AG10803 (cell line): ENCODE results near the gene CEP97.

Experiments used
- DNase-seq: peaks from one replicate; pipeline ENCODE4 v3.0.0; 2010; ENCODE audit warnings: low read depth
- H3K4me3 ChIP-seq: 2 replicates; pipeline ENCODE4 v1.5.1; 2011; ENCODE audit warnings: mild to moderate bottlenecking, low read length, control low read depth
- TF ChIP-seq, protein P1 (sequence below): conservative IDR thresholded peaks from 2 replicates; pipeline ENCODE4 v1.5.1; 2011; ENCODE audit warnings: mild to moderate bottlenecking, low read length, control low read depth, inconsistent platforms

The CEP97 gene

DNA sequence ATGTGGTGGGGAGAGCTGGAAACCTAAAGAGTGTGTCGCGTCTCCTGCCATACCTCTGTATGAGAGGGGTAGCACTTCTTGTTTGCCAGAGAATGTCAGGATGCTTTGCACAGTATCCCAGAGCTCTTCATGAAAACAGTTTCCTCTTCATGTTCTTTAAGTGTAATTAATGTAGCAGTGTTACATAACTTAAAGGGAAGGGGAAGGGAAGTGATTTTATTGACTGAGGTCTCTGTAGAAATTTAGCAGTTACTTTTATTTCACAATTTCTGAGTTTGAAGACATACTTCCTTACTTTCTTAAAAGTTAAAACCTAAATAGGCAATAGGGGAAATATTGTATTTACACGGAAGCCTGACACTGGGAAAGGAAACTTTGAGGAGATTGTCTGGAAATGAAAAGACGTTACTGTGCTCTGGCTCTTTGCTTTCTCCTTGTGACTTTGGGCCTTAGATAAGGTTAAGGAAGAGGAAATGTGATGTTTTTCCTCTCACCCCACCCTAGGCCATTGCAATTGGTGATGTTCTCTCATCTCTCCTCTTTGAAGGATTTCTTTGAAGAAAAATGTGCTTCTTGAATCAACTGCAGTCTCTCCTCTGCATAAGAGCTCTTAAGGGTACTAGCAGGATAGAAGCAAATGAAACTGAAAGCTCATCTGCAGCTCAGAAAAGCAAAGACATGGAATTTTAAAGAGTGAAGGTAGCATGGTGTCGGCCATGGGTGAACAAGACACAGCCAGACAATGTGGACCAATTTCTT, 60.6 kb downstream of the CEP97 start:
- TF ChIP-seq, protein P1, sequence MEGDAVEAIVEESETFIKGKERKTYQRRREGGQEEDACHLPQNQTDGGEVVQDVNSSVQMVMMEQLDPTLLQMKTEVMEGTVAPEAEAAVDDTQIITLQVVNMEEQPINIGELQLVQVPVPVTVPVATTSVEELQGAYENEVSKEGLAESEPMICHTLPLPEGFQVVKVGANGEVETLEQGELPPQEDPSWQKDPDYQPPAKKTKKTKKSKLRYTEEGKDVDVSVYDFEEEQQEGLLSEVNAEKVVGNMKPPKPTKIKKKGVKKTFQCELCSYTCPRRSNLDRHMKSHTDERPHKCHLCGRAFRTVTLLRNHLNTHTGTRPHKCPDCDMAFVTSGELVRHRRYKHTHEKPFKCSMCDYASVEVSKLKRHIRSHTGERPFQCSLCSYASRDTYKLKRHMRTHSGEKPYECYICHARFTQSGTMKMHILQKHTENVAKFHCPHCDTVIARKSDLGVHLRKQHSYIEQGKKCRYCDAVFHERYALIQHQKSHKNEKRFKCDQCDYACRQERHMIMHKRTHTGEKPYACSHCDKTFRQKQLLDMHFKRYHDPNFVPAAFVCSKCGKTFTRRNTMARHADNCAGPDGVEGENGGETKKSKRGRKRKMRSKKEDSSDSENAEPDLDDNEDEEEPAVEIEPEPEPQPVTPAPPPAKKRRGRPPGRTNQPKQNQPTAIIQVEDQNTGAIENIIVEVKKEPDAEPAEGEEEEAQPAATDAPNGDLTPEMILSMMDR: no peak
- DNase-seq: no peak

DNA sequence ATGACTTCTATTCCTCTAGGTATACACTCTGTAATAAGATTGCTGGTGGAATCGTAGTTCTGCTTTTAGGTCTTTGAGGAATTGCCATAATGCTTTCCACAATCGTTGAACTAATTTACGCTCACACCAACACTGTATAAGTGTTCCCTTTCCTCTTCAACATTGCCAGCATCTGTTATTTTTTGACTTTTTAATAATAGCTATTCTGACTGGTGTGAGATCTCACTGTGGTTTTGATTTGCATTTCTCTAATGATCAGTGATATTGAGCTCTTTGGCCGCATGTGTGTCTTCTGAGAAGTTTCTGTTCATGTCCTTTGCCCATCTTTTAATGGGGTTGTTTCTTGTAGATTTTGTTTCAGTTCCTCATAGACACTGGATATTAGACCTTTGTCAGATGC, 67.4 kb downstream of the CEP97 start:
- no peak overlapping the region for H3K4me3 ChIP-seq
- no peak for DNase-seq
- TF ChIP-seq, protein P1: no peak

More for the DNA sequence above, 60.6 kb downstream of the CEP97 start:
- H3K4me3 ChIP-seq: no peak overlapping the region

DNA sequence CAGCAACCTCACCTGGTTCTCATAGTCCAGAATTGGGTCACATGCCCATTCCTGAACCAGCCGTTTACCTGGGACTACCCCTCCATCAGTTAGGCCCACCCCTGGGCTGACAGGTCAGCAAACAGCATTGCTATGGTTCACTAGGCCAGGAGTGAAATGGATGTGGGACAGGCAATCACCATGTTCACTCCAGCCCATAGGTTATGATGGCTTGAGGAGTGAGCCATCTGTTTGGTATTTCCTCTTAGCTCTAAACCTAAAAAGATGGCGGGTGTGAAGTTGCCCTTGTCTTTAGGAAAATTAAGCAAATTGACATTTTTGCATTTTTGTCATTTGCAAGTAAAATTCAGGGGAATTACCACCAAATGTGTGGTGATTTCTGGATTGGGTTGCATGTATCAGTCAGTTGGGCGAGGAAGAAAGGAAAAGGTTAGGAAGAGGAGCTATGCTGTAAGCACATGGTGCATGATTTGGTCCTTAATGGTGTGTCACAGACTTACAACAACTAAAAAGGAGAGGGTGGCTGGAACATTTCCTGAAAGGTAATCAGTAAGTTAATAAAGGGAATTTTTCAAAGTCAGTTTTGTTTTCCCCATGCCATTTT, 71.8 kb downstream of the CEP97 start:
- H3K4me3 ChIP-seq: no peak overlapping the region
- DNase-seq: no peak
- TF ChIP-seq, protein P1: no peak

DNA sequence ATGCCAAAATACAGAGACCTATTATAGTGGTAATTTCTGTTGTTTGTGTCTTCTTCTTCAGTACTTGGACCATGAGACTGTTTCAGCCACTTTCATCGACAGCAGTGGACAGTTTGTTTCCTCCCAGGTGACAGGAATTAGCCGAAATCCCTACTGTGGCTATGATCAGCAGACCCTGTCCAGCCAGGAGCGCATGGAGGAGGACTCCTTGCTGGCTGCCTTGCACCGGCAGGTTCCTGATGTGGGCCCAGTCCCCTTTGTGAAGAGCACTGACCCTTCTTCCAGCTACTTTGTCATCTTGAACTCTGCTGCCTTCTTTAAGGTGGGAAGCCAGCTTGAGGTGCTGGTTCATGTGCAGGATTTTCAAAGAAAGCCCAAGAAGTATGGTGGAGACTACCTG, 76.8 kb downstream of the CEP97 start:
- no peak overlapping the region for H3K4me3 ChIP-seq
- DNase-seq: no peak
- TF ChIP-seq, protein P1: no peak

DNA sequence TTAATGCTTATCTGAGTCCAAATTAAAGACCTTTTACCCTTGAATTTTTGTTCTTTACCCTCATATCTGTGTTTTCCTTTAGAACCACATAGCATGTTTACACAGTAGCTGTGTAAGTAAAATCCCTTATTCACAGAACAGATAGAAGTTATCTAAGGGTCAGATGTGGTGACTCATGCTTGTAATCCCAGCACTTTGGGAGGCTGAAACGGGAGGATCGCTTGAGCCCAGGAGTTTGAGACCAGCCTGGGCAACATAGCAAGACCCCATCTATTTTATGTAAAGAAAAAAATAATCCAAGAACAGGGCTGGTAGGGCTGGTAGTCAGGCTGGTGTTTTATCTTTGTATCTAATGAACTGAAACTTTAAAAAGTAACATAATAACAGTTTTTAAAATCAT, 77.8 kb downstream of the CEP97 start:
- TF ChIP-seq, protein P1: no peak
- H3K4me3 ChIP-seq: no peak overlapping the region
- DNase-seq: no peak

DNA sequence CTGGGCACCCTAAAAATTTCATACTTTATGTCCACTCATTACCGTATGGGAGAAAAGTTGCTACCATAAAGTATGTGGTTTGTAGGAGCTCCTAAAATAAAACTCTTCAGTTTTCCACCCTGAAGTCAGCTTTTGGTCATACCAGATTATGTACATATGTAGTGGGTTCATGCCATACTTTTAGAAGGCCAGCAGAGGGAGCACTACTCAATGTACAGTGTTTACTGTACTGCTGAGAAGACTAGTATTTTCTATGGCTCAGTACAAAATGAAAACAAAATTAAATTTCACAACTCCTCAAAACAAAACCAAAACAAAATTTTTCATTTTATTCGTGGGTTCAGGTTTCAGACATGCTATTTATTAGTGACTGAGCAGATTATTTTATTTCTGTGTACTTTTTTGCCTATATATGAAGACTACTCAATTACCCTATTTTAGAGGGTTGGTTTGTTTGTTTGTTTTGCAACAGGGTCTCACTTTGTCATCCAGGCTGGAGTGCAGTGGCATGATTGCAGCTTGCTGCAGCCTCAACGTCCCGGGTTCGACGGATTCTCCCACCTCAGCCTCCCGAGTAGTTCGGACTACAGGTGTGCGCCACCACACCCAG, 78.9 kb downstream of the CEP97 start:
- peak; percentile 78 for DNase-seq
- TF ChIP-seq, protein P1: peak; percentile 94
- H3K4me3 ChIP-seq: no peak overlapping the region

DNA sequence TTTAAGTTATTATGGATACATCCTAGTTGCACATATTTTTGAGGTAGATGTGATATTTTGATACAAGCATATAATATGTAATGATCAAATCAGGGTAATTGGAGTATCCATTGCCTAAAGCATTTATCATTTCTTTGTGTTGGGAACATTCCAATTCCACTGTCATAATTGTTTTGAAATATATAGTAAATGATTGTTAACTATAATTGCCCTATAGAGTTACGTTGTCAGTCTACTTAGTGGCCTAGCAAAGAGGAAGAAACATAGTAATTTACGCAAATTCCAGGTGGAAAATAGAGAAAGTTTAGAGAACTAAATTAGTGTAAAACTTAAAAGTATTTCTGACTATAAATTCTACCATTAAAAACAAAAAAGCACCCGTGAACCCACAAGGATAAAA, 79.5 kb downstream of the CEP97 start:
- TF ChIP-seq, protein P1: no peak
- H3K4me3 ChIP-seq: no peak overlapping the region
- DNase-seq: no peak
